Right atrium auricular region (tissue), 2 donors: ENCODE results near the gene MMP7. TPM values are rescaled to one million over a fixed set of nuclear protein-coding genes. Genes with fewer than 3 reads are reported as not detected.

ENCODE experiments used
- DNase-seq: peaks from one replicate; pipeline ENCODE4 v3.0.0-alpha.2; 2019; ENCODE audit warnings: low spot score
- H3K27ac ChIP-seq, 2 donors: fragments of 200-600 bp; sonication (generic); 1 replicate in 1 of 2; 2 replicates in 1 of 2; pipeline ENCODE4 v1.5.1; 2016 to 2019
- H3K27me3 ChIP-seq, 2 donors: fragments of 200-600 bp; sonication (generic); one replicate each; pipeline versions ENCODE4 v1.5.1 to v1.6.0; 2017 to 2019
- H3K36me3 ChIP-seq: fragments of 200-600 bp; sonication (generic); one replicate; pipeline ENCODE4 v1.5.1; 2016
- H3K4me1 ChIP-seq, 2 donors: fragments of 200-600 bp; sonication (generic); one replicate each; pipeline versions ENCODE4 v1.5.1 to v1.6.0; 2017 to 2019
- H3K4me3 ChIP-seq, 2 donors: fragments of 200-600 bp; sonication (generic); 1 replicate in 1 of 2; 2 replicates in 1 of 2; pipeline ENCODE4 v1.5.1; 2017 to 2019; ENCODE audit warnings: mild to moderate bottlenecking in 1 of 2, moderate library complexity in 1 of 2
- H3K9me3 ChIP-seq, 2 donors: fragments of 200-600 bp; sonication (generic); one replicate each; pipeline ENCODE4 v1.5.1; 2019
- CTCF ChIP-seq, 2 donors: fragments of 200-600 bp; sonication (generic); IDR thresholded peaks; one replicate each; pipeline ENCODE4 v1.5.1; 2019; ENCODE audit warnings: antibody characterized with exemption in 2 of 2
- total RNA-seq, 2 donors: library from RNA; depleted of rRNA; stranded (reverse); fragments of >200 nt; gene quantifications; one replicate each; pipeline ENCODE4 v1.1.0, GENCODE V29; 2016

The MMP7 gene
- total RNA-seq, 2 donors from 2014 or later = not detected

- DNase-seq = no peak
- Histone ChIP-seq H3K27ac (no peak overlapping the region), H3K4me3 (no peak overlapping the region), H3K4me1 (no peaks in the 10 kb centered on the region), H3K36me3 (no peaks in the 10 kb centered on the region), H3K27me3 (no peaks in the 10 kb centered on the region), H3K9me3 (no peaks in the 10 kb centered on the region)
- TF ChIP-seq CTCF (IDR thresholded peaks at IDR 0.05) = no peak
These were observed 42.1 kb upstream of the MMP7 start for GRCh38 chr11:102572554-102573220.

- H3K27ac ChIP-seq = no peak overlapping the region
- H3K4me3 ChIP-seq = no peak overlapping the region
- no peak for DNase-seq
- no peaks in the 10 kb centered on the region for H3K36me3 ChIP-seq
- no peaks in the 10 kb centered on the region for H3K4me1 ChIP-seq
- no peaks in the 10 kb centered on the region for H3K9me3 ChIP-seq
- TF ChIP-seq CTCF (IDR thresholded peaks at IDR 0.05) = no peak
- no peaks in the 10 kb centered on the region for H3K27me3 ChIP-seq
These were observed 38.3 kb upstream of the MMP7 start for GRCh38 chr11:102568851-102569250.

GRCh38 chr11:102566112-102566511 is 35.6 kb upstream of the MMP7 start:
- no peak overlapping the region for H3K4me3 ChIP-seq
- no peaks in the 10 kb centered on the region for H3K4me1 ChIP-seq
- no peaks in the 10 kb centered on the region for H3K36me3 ChIP-seq
- TF ChIP-seq CTCF (IDR thresholded peaks at IDR 0.05) = no peak
- no peak overlapping the region for H3K27ac ChIP-seq
- no peaks in the 10 kb centered on the region for H3K9me3 ChIP-seq
- no peaks in the 10 kb centered on the region for H3K27me3 ChIP-seq
- DNase-seq = no peak

GRCh38 chr11:102564110-102564509 is 33.6 kb upstream of the MMP7 start:
- no peaks in the 10 kb centered on the region for H3K9me3 ChIP-seq
- no peak overlapping the region for H3K27ac ChIP-seq
- H3K27me3 ChIP-seq = no peaks in the 10 kb centered on the region
- no peaks in the 10 kb centered on the region for H3K36me3 ChIP-seq
- no peak for TF ChIP-seq CTCF (IDR thresholded peaks at IDR 0.05)
- H3K4me1 ChIP-seq = no peaks in the 10 kb centered on the region
- no peak overlapping the region for H3K4me3 ChIP-seq
- DNase-seq = no peak

GRCh38 chr11:102561636-102562035 is 31.1 kb upstream of the MMP7 start:
- Histone ChIP-seq H3K4me1 (no peaks in the 10 kb centered on the region), H3K36me3 (no peaks in the 10 kb centered on the region), H3K27ac (no peak overlapping the region), H3K9me3 (no peaks in the 10 kb centered on the region), H3K27me3 (no peaks in the 10 kb centered on the region), H3K4me3 (no peak overlapping the region)
- DNase-seq = no peak
- TF ChIP-seq CTCF (IDR thresholded peaks at IDR 0.05) = no peak

GRCh38 chr11:102560555-102561011 is 30.0 kb upstream of the MMP7 start:
- TF ChIP-seq CTCF (IDR thresholded peaks at IDR 0.05) = no peak
- Histone ChIP-seq H3K9me3 (no peaks in the 10 kb centered on the region), H3K36me3 (no peaks in the 10 kb centered on the region), H3K4me3 (peak overlapping the region in 1 of 2 donors; percentile 28), H3K27me3 (no peaks in the 10 kb centered on the region), H3K27ac (no peak overlapping the region), H3K4me1 (no peaks in the 10 kb centered on the region)
- DNase-seq = no peak
